Sigmoid colon (tissue), 4 donors: ENCODE results near the gene STEAP1B.

ENCODE experiments used
- CTCF ChIP-seq, 4 experiments: fragments of 450-650 bp in 3 of 4; fragments of 200-600 bp in 1 of 4; IDR thresholded peaks; one replicate each; pipeline ENCODE4 v1.5.1; 2016 to 2019; ENCODE audit warnings: antibody characterized with exemption in 4 of 4, mild to moderate bottlenecking in 3 of 4, moderate library complexity in 2 of 4
- EP300 ChIP-seq, 4 donors: sonication (generic); formaldehyde crosslinking; IDR thresholded peaks; one replicate each; pipeline ENCODE4 v1.6.1; 2017; ENCODE audit warnings: antibody characterized with exemption in 4 of 4
- POLR2A ChIP-seq, 2 donors: fragments of 450-650 bp; IDR thresholded peaks; one replicate each; pipeline ENCODE4 v1.6.1; 2016; ENCODE audit warnings: antibody characterized with exemption in 2 of 2, mild to moderate bottlenecking in 2 of 2, moderate library complexity in 2 of 2
- POLR2AphosphoS5 ChIP-seq, 4 donors: sonication (generic); formaldehyde crosslinking; IDR thresholded peaks; one replicate each; pipeline ENCODE4 v1.6.1; 2017; ENCODE audit warnings: antibody characterized with exemption in 4 of 4

- no peak for TF ChIP-seq POLR2A (IDR thresholded peaks at IDR 0.05)
- TF ChIP-seq CTCF (IDR thresholded peaks at IDR 0.05): no peak
- no peak for TF ChIP-seq POLR2AphosphoS5 (IDR thresholded peaks at IDR 0.05)
- no peak for TF ChIP-seq EP300 (IDR thresholded peaks at IDR 0.05)
Observed at GRCh38 chr7:22486597-22486996, 13.4 kb downstream of the STEAP1B start.
